Suprapubic skin (tissue), 3 donors: Measurements from ENCODE around the gene EXOC2.

Experiments
- CTCF ChIP-seq, 2 donors: fragments of 200-600 bp in 1 of 2; fragments of 450-650 bp in 1 of 2; sonication (generic) in 1 of 2; IDR thresholded peaks; one replicate each; pipeline ENCODE4 v1.5.1; 2016 to 2019; ENCODE audit warnings: antibody characterized with exemption in 2 of 2, mild to moderate bottlenecking in 1 of 2, moderate library complexity in 1 of 2
- POLR2A ChIP-seq, 2 donors: fragments of 450-650 bp; IDR thresholded peaks; one replicate each; pipeline ENCODE4 v1.6.1; 2017; ENCODE audit warnings: antibody characterized with exemption in 2 of 2, mild to moderate bottlenecking in 2 of 2, moderate library complexity in 2 of 2

- TF ChIP-seq CTCF (IDR thresholded peaks at IDR 0.05) (no peak), POLR2A (IDR thresholded peaks at IDR 0.05) (no peak)
Measured at GRCh38 chr6:497258-497657, 195.7 kb downstream of the EXOC2 start.
